K562 (cell line): ENCODE results near the gene THYN1. TPM values are rescaled to one million over a fixed set of nuclear protein-coding genes. Genes with fewer than 3 reads are reported as not detected.

Experiments
- CCNT2 ChIP-seq: IDR thresholded peaks from 2 replicates; pipeline ENCODE4 v1.6.1; 2011; ENCODE audit warnings: borderline replicate concordance, low read depth, mild to moderate bottlenecking, moderate library complexity, mixed read lengths, low read length; ENCODE audit not compliant: insufficient read length; ENCODE audit errors: extremely low read depth
- ETV6 ChIP-seq, 3 experiments: fragments of 150-350 bp in 1 of 3; sonication (generic) in 1 of 3; formaldehyde crosslinking in 1 of 3; IDR thresholded peaks; 2 replicates each; pipeline versions ENCODE4 v1.6.1 to v1.8.0; 2014 to 2022; ENCODE audit warnings: borderline replicate concordance in 2 of 3, low read depth in 2 of 3, antibody characterized with exemption in 1 of 3, low read length in 1 of 3, mild to moderate bottlenecking in 1 of 3, missing genetic modification reagents in 1 of 3
- GTF3C2 ChIP-seq: IDR thresholded peaks from 3 replicates; pipeline ENCODE4 v1.6.1; 2011; ENCODE audit warnings: borderline replicate concordance, mild to moderate bottlenecking, moderate library complexity; ENCODE audit not compliant: insufficient read length; ENCODE audit errors: extremely low read depth
- MAZ ChIP-seq, 2 experiments: fragments of 450-650 bp in 1 of 2; sonication (generic) in 1 of 2; formaldehyde crosslinking; IDR thresholded peaks in 1 of 2; conservative IDR thresholded peaks in 1 of 2; 2 replicates each; pipeline versions ENCODE4 v1.4.0 to v1.5.0; 2020; ENCODE audit warnings: mild to moderate bottlenecking in 1 of 2, missing genetic modification reagents in 1 of 2
- MEF2D ChIP-seq: conservative IDR thresholded peaks from 2 replicates; pipeline ENCODE4 v1.6.1; 2016; ENCODE audit warnings: low read depth, missing genetic modification characterization, missing compliant biosample characterization
- NFATC3 ChIP-seq: fragments of 450-650 bp; IDR thresholded peaks from 2 replicates; pipeline ENCODE4 v1.6.1; 2017; ENCODE audit warnings: mild to moderate bottlenecking
- POLR3G ChIP-seq: IDR thresholded peaks from 2 replicates; pipeline ENCODE4 v1.6.1; 2011; ENCODE audit not compliant: insufficient read length, insufficient replicate concordance; ENCODE audit errors: extremely low read depth
- RBM34 ChIP-seq: fragments of 200-400 bp; formaldehyde crosslinking; IDR thresholded peaks from 2 replicates; pipeline ENCODE4 v1.6.1; 2018; ENCODE audit warnings: low read length, borderline replicate concordance; ENCODE audit not compliant: insufficient read depth
- ZBTB40 ChIP-seq, 2 experiments: fragments of 450-650 bp in 1 of 2; sonication (generic) in 1 of 2; formaldehyde crosslinking in 1 of 2; IDR thresholded peaks; 2 replicates each; pipeline versions ENCODE4 v1.7.1 to v1.9.0; 2016 to 2022; ENCODE audit warnings: inconsistent platforms in 1 of 2, mild to moderate bottlenecking in 1 of 2, missing genetic modification reagents in 1 of 2
- polyA plus RNA-seq, 8 experiments: library from polyadenylated mRNA; depleted of rRNA in 4 of 8; stranded (reverse) in 5 of 8; unstranded in 3 of 8; fragments of >200 nt; fragmentation: Nextera tagmentation in 2 of 8; fragmentation: Illumina TruSeq in 1 of 8; extraction: Ambion mirVana in 2 of 8; extraction: Trizol in 1 of 8; gene quantifications; 2 replicates each; pipeline versions ENCODE4 v1.2.1 to v1.2.3, GENCODE V29; 2011 to 2014; ENCODE audit warnings: inconsistent platforms in 1 of 8, missing spikeins in 1 of 8
- total RNA-seq, 7 experiments: library from RNA; depleted of rRNA in 6 of 7; stranded (reverse); fragments of >200 nt in 6 of 7; fragmentation: Illumina TruSeq in 2 of 7; extraction: Trizol in 2 of 7; gene quantifications; 2 replicates each; pipeline versions ENCODE4 v1.2.1 to v1.2.3, GENCODE V29; 2011 to 2021; ENCODE audit warnings: low replicate concordance in 1 of 7

The THYN1 gene
- total and polyA plus RNA-seq, 9 of the 15 experiments (the other 6 are each of a cell fraction or from before 2014, with no cell fraction given) = 54.9 to 279 (median 104) TPM

DNA sequence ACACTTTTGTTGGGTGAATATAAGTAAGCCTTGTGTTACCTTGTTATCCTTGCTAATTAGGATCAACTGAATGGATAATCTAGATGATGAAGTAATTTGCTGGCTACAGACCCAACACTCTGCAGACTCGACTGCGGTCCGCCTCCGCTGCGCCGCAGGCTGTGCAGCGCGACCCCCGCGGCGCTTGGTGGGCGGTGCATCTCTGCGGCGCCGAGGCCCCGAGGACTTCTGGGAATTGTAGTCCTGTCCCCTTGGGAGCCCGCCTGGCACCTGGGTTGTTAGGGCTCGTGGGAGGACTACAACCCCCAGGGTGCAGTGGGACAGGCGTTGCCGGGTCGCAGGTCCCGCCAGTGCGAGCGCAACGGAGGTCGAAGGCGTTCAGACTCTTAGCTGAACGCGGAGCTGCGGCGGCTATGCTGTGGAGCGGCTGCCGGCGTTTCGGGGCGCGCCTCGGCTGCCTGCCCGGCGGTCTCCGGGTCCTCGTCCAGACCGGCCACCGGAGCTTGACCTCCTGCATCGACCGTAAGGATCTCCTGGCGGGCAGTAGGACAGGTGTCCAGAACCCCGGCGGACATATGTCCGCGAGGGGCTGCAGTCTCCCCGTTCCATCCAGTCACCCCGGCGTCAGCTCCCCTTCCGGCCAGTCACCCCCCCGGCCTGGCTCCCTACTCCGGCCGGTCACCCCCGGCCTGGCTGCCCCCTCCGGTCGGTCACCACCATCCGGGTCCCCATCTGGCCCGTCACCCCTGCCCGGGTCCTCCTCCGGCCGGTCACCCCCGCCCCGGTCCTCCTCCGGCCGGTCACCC is at the start of gene THYN1, which contains the start of gene ACAD8 (continued):
- TF ChIP-seq MAZ (CRISPR knock-in tag; conservative IDR thresholded peaks at IDR 0.05 in 1 of 2, IDR thresholded peaks at IDR 0.05 in 1 of 2) (peak; percentile 12 to 84; a peak in 2 of 4 replicates), ETV6 (IDR thresholded peaks at IDR 0.05; ENCODE audit: borderline replicate concordance in 1 of 2, low read depth in 2 of 2, low read length in 1 of 2) (no peak), ETV6 (CRISPR knock-in tag; IDR thresholded peaks at IDR 0.05; ENCODE audit: borderline replicate concordance) (no peak), NFATC3 (no peak), CCNT2 (peak; percentile 68), GTF3C2 (no peak), POLR3G (no peak), ZBTB40 (IDR thresholded peaks at IDR 0.05) (no peak), ZBTB40 (CRISPR knock-in tag; IDR thresholded peaks at IDR 0.05) (no peak), RBM34 (no peak), MEF2D (tag) (no peak)
